Stimulated activated naive B cell treated with anti-CD40 and anti-IgM and Interleukin-4, amounts not matched to agents 10 μg/mL and 1 μg/mL and 100 μg/mL, for 72 hours (primary cell): ENCODE results near the gene HOXC4.

Experiments used
- ATAC-seq, 2 donors: fragments of 150-1000 bp; cut with Tn5 transposase; replicated peaks; 2 replicates each; pipeline ENCODE4 v1.10.0; 2021; ENCODE audit warnings: moderate library complexity in 1 of 2
- DNase-seq: peaks from one replicate; pipeline ENCODE4 v3.0.0; 2021
- H3K27ac Mint-ChIP-seq: one replicate; pipeline ENCODE4 v1.8.0; 2022; ENCODE audit warnings: mild to moderate bottlenecking, mixed read lengths
- H3K27me3 Mint-ChIP-seq, 2 donors: one replicate each; pipeline ENCODE4 v1.8.0; 2022; ENCODE audit warnings: mixed read lengths in 2 of 2
- H3K36me3 Mint-ChIP-seq, 2 donors: one replicate each; pipeline ENCODE4 v1.8.0; 2022; ENCODE audit warnings: mixed read lengths in 2 of 2, mild to moderate bottlenecking in 1 of 2
- H3K4me1 Mint-ChIP-seq, 2 donors: one replicate each; pipeline ENCODE4 v1.8.0; 2022; ENCODE audit warnings: mixed read lengths in 2 of 2, mild to moderate bottlenecking in 1 of 2
- H3K4me3 Mint-ChIP-seq, 2 donors: one replicate each; pipeline ENCODE4 v1.8.0; 2022; ENCODE audit warnings: mild to moderate bottlenecking in 2 of 2, mixed read lengths in 2 of 2, moderate library complexity in 1 of 2
- H3K9me3 Mint-ChIP-seq, 2 donors: one replicate each; pipeline ENCODE4 v1.8.0; 2022; ENCODE audit warnings: mixed read lengths in 2 of 2, mild to moderate bottlenecking in 1 of 2

Gene HOXC4

GRCh38 chr12:54011665-54012532 lies 41.7 kb upstream of the HOXC4 start:
- DNase-seq (no peak), ATAC-seq (no peak)
- H3K27me3 Mint-ChIP-seq: peaks cover 89 to 94% of the 10 kb centered on the region in 2 donors
- H3K4me1 Mint-ChIP-seq: peaks cover 19 to 38% of the 10 kb centered on the region in 2 donors
- H3K4me3 Mint-ChIP-seq: peak overlapping the region in 1 of 2 donors; percentile 11
- peaks cover 0 to 2% of the 10 kb centered on the region in 2 donors for H3K36me3 Mint-ChIP-seq
- H3K9me3 Mint-ChIP-seq: no peaks in the 10 kb centered on the region
- H3K27ac Mint-ChIP-seq: no peak overlapping the region

GRCh38 chr12:54012631-54013409 lies 40.8 kb upstream of the HOXC4 start:
- Mint-ChIP-seq H3K9me3 (no peaks in the 10 kb centered on the region), H3K36me3 (peaks cover 0 to 2% of the 10 kb centered on the region in 2 donors), H3K27me3 (peaks cover 88 to 94% of the 10 kb centered on the region in 2 donors), H3K4me1 (peaks cover 26 to 39% of the 10 kb centered on the region in 2 donors), H3K4me3 (no peak overlapping the region), H3K27ac (no peak overlapping the region)
- DNase-seq: no peak
- ATAC-seq: no peak

GRCh38 chr12:54014377-54015017 lies 39.1 kb upstream of the HOXC4 start:
- DNase-seq (no peak), ATAC-seq (no peak)
- peaks cover 0 to 2% of the 10 kb centered on the region in 2 donors for H3K36me3 Mint-ChIP-seq
- peak overlapping the region; percentile 3 to 36 for H3K4me3 Mint-ChIP-seq
- no peaks in the 10 kb centered on the region for H3K9me3 Mint-ChIP-seq
- H3K27ac Mint-ChIP-seq: peak overlapping the region; percentile 79
- H3K4me1 Mint-ChIP-seq: peaks cover 29 to 47% of the 10 kb centered on the region in 2 donors
- peaks cover 78 to 91% of the 10 kb centered on the region in 2 donors for H3K27me3 Mint-ChIP-seq

GRCh38 chr12:54015018-54015931 lies 38.4 kb upstream of the HOXC4 start:
- peaks cover 77 to 91% of the 10 kb centered on the region in 2 donors for H3K27me3 Mint-ChIP-seq
- H3K9me3 Mint-ChIP-seq: no peaks in the 10 kb centered on the region
- no peak for ATAC-seq
- H3K27ac Mint-ChIP-seq: peak overlapping the region; percentile 79
- no peak for DNase-seq
- H3K36me3 Mint-ChIP-seq: peaks cover 0 to 2% of the 10 kb centered on the region in 2 donors
- peak overlapping the region; percentile 3 to 36 for H3K4me3 Mint-ChIP-seq
- peaks cover 25 to 47% of the 10 kb centered on the region in 2 donors for H3K4me1 Mint-ChIP-seq

- Mint-ChIP-seq H3K4me3 (no peak overlapping the region), H3K27me3 (peaks cover 71 to 83% of the 10 kb centered on the region in 2 donors), H3K27ac (no peak overlapping the region), H3K9me3 (no peaks in the 10 kb centered on the region), H3K4me1 (peaks cover 23 to 43% of the 10 kb centered on the region in 2 donors), H3K36me3 (peaks cover 0 to 2% of the 10 kb centered on the region in 2 donors)
- ATAC-seq (no peak), DNase-seq (no peak)
These were observed 37.6 kb upstream of the HOXC4 start for GRCh38 chr12:54016051-54016450.

GRCh38 chr12:54016478-54016964 lies 37.1 kb upstream of the HOXC4 start:
- Mint-ChIP-seq H3K4me1 (peaks cover 22 to 42% of the 10 kb centered on the region in 2 donors), H3K27me3 (peaks cover 70 to 83% of the 10 kb centered on the region in 2 donors), H3K9me3 (no peaks in the 10 kb centered on the region), H3K4me3 (no peak overlapping the region), H3K27ac (no peak overlapping the region), H3K36me3 (peaks cover 0 to 2% of the 10 kb centered on the region in 2 donors)
- ATAC-seq (no peak), DNase-seq (no peak)

- peak overlapping the region; percentile 89 for H3K27ac Mint-ChIP-seq
- H3K9me3 Mint-ChIP-seq: no peaks in the 10 kb centered on the region
- peaks cover 70 to 83% of the 10 kb centered on the region in 2 donors for H3K27me3 Mint-ChIP-seq
- H3K36me3 Mint-ChIP-seq: peaks cover 0 to 2% of the 10 kb centered on the region in 2 donors
- ATAC-seq (peak; percentile 48 to 52), DNase-seq (no peak)
- H3K4me1 Mint-ChIP-seq: peaks cover 21 to 41% of the 10 kb centered on the region in 2 donors
- peak overlapping the region; percentile 83 to 86 for H3K4me3 Mint-ChIP-seq
These were observed 36.4 kb upstream of the HOXC4 start for GRCh38 chr12:54017027-54017788.

- Mint-ChIP-seq H3K4me3 (peak overlapping the region; percentile 83 to 86), H3K4me1 (peaks cover 21 to 41% of the 10 kb centered on the region in 2 donors), H3K9me3 (no peaks in the 10 kb centered on the region), H3K27me3 (peaks cover 69 to 83% of the 10 kb centered on the region in 2 donors), H3K36me3 (peaks cover 0 to 2% of the 10 kb centered on the region in 2 donors), H3K27ac (peak overlapping the region; percentile 89)
- peak; percentile 86 to 88 for ATAC-seq
- DNase-seq: peak; percentile 65
These were observed 35.7 kb upstream of the HOXC4 start for GRCh38 chr12:54017878-54018467.

- ATAC-seq: no peak
- Mint-ChIP-seq H3K9me3 (no peaks in the 10 kb centered on the region), H3K4me3 (peak overlapping the region; percentile 83 to 86), H3K4me1 (peaks cover 21 to 41% of the 10 kb centered on the region in 2 donors), H3K27ac (peak overlapping the region; percentile 89), H3K27me3 (peaks cover 69 to 83% of the 10 kb centered on the region in 2 donors), H3K36me3 (peaks cover 0 to 2% of the 10 kb centered on the region in 2 donors)
- DNase-seq: no peak
These were observed 35.1 kb upstream of the HOXC4 start for GRCh38 chr12:54018468-54018984.

GRCh38 chr12:54019091-54019811 lies 34.4 kb upstream of the HOXC4 start:
- no peak overlapping the region for H3K27ac Mint-ChIP-seq

GRCh38 chr12:54019924-54020590 lies 33.6 kb upstream of the HOXC4 start:
- peaks cover 21 to 33% of the 10 kb centered on the region in 2 donors for H3K4me1 Mint-ChIP-seq
- DNase-seq (no peak), ATAC-seq (no peak)
- no peaks in the 10 kb centered on the region for H3K9me3 Mint-ChIP-seq
- H3K27me3 Mint-ChIP-seq: peaks cover 63 to 82% of the 10 kb centered on the region in 2 donors
- H3K36me3 Mint-ChIP-seq: peaks cover 0 to under 1% of the 10 kb centered on the region in 2 donors
- no peak overlapping the region for H3K27ac Mint-ChIP-seq
- peak overlapping the region in 1 of 2 donors; percentile 5 for H3K4me3 Mint-ChIP-seq

More at GRCh38 chr12:54019091-54019811, 34.4 kb upstream of the HOXC4 start:
- no peak for ATAC-seq
- Mint-ChIP-seq H3K4me3 (peak overlapping the region; percentile 32 to 49), H3K36me3 (peaks cover 0 to 2% of the 10 kb centered on the region in 2 donors), H3K4me1 (peaks cover 21 to 40% of the 10 kb centered on the region in 2 donors), H3K27me3 (peaks cover 70 to 83% of the 10 kb centered on the region in 2 donors), H3K9me3 (no peaks in the 10 kb centered on the region)
- DNase-seq: no peak
